ENCODE results near the gene DAZ3.
"Not testable (repeated sequence)": the region's sequence is repeated elsewhere in the genome, so short reads cannot be mapped to it uniquely, and the experiment has no call there.

The DAZ3 gene

GRCh38 chrY:24813293-24813692 is at the start of gene DAZ3:
Gene DAZ3 (minus strand): TSS chrY:24813393. CDS start chrY:24813185, 208 bp downstream.
- not testable (repeated sequence) for DNase-seq

- not testable (repeated sequence) for DNase-seq
Observed at GRCh38 chrY:24833619-24834018, 20.4 kb upstream of the DAZ3 start, which contains the start of gene DAZ4. Gene DAZ4 (plus strand): TSS chrY:24833919. CDS start chrY:24834127, 208 bp downstream.

GRCh38 chrY:24825069-24825468 is 11.9 kb upstream of the DAZ3 start:
- DNase-seq: not testable (repeated sequence)

- DNase-seq: not testable (repeated sequence)
Observed at GRCh38 chrY:24824184-24824879, 11.1 kb upstream of the DAZ3 start.

- DNase-seq: not testable (repeated sequence)
Observed at GRCh38 chrY:24821836-24822235, 8.6 kb upstream of the DAZ3 start.

Measured in amniotic stem cell (primary cell).